GM12874 (cell line): ENCODE data around the gene NOD2.
A peak's percentile ranks its signal among the peaks of the same experiment; 100 is the strongest.

Experiments used
- TF ChIP-seq, protein P1 (sequence below): IDR thresholded peaks from 2 replicates; pipeline ENCODE4 v1.5.1; 2011; ENCODE audit warnings: low read depth, mild to moderate bottlenecking, control low read depth, low read length, moderate library complexity; ENCODE audit not compliant: insufficient read depth

NOD2 gene

DNA sequence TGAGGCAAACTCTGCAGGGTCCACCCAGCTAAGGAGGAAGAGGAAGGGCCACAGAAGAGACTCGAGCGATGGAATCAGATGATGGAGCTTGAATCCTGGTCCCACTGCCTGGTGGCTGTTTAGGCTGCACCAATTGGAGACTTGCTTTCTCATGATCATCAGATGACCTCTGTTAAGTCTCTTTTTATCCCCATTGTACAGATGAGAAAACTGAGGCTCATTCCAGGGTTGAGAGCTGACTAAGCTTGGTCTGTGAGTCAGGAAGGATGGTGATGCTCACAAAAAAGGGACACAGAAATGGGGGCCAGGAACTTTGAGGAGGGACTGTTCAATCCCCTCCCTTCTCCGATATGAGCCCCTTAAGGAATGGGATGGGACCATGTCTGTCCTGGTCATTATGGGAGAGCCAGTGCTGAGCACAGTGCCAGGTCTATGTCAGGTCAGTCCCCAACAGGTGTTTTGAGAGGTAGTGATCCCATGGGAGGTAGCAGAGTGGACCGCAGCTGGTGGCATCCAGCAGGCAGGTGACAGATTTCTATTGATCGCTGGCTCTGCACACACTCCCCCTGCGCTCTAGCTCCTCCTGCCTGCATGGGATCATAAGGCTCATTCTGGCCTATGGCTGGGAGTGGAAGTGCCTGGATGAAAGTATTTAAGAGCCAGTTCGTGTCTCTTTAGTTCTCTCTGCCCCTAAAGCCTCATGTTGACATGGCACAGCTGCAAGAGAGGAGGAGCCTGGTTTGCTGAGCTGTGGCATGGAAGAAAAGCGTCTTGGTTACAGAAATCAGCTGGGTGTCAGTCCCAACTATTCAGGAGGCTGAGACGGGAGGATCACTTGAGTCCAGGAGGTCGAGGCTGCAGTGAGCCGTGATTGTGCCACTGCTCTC lies 39.5 kb upstream of the NOD2 start:
- TF ChIP-seq, protein P1, sequence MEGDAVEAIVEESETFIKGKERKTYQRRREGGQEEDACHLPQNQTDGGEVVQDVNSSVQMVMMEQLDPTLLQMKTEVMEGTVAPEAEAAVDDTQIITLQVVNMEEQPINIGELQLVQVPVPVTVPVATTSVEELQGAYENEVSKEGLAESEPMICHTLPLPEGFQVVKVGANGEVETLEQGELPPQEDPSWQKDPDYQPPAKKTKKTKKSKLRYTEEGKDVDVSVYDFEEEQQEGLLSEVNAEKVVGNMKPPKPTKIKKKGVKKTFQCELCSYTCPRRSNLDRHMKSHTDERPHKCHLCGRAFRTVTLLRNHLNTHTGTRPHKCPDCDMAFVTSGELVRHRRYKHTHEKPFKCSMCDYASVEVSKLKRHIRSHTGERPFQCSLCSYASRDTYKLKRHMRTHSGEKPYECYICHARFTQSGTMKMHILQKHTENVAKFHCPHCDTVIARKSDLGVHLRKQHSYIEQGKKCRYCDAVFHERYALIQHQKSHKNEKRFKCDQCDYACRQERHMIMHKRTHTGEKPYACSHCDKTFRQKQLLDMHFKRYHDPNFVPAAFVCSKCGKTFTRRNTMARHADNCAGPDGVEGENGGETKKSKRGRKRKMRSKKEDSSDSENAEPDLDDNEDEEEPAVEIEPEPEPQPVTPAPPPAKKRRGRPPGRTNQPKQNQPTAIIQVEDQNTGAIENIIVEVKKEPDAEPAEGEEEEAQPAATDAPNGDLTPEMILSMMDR, result no peak

DNA sequence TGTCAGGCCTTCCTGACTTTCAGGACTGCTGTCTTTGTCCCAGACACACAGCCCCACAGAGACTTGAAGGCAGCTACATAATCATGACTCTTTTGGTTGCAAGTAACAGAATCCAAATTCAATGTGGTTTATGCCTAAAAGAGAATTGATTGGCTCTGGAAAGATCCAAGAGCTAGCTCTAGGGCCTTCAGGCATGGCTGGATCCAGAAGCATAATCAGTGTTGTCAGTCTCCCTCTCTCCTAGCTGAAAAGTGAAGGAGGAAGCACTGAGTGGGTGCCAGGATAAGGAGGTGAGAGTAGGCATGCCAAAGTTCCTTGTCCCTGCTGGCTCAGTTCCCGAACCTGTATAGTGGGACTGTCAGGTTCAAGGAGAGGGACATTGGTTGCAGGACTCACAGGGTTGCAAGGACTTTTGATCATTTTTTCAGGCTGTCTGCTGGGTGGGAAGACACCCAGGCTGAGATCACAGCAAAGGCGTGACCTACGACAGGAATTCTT lies 37.8 kb upstream of the NOD2 start:
- TF ChIP-seq, protein P1, result no peak

DNA sequence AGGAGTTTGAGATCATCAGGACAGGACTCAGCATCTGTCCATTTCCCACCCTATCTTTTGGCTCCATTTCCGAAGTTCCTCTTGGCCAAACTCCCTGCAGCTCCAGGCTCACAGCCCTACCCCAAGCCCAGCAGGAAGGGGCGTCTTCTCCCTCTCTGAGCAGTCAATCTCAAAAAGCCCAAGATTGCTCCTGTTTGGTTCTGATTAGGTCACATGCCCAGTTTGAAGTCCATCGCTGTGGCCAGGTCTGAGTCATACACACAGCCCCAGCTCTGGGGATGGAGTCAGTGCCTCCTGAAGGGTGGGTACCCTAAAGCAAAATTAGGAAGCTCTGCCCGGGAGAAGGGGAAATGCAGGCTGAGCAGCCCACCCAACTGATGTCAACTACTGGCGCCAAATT lies 36.2 kb upstream of the NOD2 start:
- TF ChIP-seq, protein P1, result no peak

DNA sequence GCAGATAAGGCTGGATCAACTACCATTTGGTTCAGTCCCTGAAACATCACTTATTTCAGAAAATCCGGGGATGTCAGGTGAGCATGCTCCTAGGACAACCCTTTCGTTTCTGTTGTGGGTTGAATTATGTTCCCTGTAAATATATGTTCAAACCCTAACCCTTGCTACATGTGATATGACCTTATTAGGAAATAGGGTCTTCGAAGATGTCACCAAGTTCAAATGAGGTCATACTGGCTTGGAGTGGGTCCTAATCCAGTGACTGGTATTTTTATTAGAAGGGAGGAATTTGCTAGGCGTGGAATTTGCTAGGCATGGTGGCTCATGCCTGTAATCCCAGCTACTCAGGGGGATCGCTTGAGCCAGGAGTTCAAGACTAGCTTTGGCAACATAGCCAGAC lies 33.6 kb upstream of the NOD2 start:
- TF ChIP-seq, protein P1, result no peak

DNA sequence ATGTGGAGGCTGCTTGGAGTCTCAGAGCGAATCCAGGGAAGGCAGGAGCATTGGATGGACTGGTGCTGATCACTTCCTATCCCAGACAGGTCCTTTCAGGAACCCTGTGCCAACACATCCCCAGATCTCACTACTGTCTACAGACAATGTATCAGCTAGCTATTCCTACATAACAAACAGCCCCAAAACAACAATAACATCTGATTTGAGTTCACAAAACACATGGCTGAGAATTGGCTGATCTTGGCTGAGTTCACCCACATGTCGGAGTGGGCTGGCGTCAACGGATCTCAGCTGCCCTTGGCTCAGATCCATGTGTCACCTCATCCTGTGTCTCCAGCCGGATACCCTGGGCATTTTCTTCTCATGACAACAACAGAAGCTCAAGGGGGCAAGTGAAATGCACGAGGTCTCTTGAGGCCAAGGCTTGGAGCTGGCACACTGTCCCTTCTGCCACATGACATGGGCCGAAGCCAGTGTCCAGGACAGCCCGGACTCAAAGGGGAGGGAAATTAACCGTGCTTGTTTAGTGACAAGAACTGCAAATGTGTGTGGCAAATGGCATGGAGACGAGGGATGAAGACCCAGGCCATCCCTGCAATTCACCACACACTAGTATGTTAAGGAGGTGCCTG lies 31.0 kb upstream of the NOD2 start:
- TF ChIP-seq, protein P1, result no peak

DNA sequence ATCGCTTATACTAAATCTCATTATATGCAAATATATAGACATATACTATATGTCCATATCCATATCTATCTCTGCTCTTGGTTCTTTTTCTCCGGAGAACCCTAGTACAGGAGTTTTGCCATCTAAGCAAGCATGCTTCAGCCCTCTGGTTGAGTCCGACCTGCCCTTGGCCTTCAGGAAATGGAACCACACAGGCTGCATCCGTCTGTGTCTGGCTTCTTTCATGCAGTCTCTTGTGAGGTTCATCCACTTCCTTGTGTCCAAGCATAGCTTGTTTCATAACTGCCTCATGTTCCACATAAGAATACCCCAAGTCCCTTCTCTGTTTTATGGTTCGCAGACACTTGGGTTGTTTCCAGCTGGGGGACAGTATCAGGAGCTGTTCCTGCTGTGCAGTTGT lies 29.1 kb upstream of the NOD2 start:
- TF ChIP-seq, protein P1, result no peak

DNA sequence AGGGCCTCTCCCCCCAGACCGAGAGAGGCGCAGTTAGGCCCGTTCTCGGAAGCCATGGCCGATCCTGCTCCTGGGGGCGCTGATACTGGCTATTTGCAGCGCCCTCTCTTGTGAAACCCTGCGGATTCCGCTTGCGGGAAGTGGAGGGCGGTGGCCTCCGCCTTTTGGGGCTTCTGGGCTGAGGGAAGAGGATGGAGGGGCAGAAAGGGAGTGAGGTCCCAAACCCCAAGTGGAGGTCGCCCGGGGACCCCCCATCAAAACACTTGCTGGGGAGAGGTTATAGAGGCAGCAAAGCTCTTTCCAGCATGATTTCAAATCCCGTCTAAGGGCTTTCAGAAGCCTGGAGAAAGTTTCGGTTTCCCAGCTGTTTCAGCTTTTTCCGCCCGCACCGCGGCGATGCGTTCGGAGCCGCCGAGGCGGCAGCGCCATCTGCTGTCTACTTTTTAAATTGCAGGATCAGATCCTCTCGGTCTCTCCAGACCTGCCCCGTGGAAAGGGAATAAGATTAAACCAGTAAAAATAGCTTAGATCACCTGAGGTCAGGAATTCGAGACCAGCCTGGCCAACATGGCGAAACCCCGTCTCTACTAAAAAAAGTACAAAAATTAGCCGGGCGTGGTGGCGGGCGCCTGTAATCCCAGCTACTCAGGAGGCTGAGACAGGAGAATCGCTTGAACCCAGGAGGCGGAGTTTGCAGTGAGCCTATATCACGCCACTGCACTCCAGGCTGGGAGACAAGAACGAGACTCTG lies 28.1 kb upstream of the NOD2 start:
- TF ChIP-seq, protein P1, result peak; percentile 76
